Skeletal muscle tissue (tissue), 4 donors: Measurements from ENCODE around the gene ZNF554. TPM values are rescaled to one million over a fixed set of nuclear protein-coding genes. Genes with fewer than 3 reads are reported as not detected.

Experiments used
- H3K27ac ChIP-seq: one replicate; pipeline ENCODE4 v1.7.0; 2013; ENCODE audit warnings: mild to moderate bottlenecking, low read depth, low read length, inconsistent platforms
- H3K27me3 ChIP-seq, 3 donors: one replicate each; pipeline ENCODE4 v1.7.0; 2013; ENCODE audit warnings: low read length in 3 of 3; ENCODE audit not compliant: control insufficient read depth in 3 of 3, insufficient read depth in 3 of 3
- H3K36me3 ChIP-seq, 3 donors: one replicate each; pipeline ENCODE4 v1.7.0; 2013; ENCODE audit warnings: low read length in 3 of 3; ENCODE audit not compliant: control insufficient read depth in 3 of 3, insufficient read depth in 3 of 3
- H3K4me1 ChIP-seq, 3 donors: one replicate each; pipeline ENCODE4 v1.7.0; 2013; ENCODE audit warnings: low read length in 3 of 3, mild to moderate bottlenecking in 3 of 3; ENCODE audit not compliant: control insufficient read depth in 3 of 3, insufficient read depth in 3 of 3
- H3K4me3 ChIP-seq, 3 donors: one replicate each; pipeline ENCODE4 v1.7.0; 2013; ENCODE audit warnings: low read length in 3 of 3
- H3K9ac ChIP-seq, 3 donors: one replicate each; pipeline ENCODE4 v1.7.0; 2013; ENCODE audit warnings: low read length in 3 of 3, mild to moderate bottlenecking in 3 of 3, moderate library complexity in 2 of 3, low read depth in 1 of 3
- H3K9me3 ChIP-seq, 3 donors: one replicate each; pipeline ENCODE4 v1.7.0; 2013; ENCODE audit warnings: low read length in 3 of 3; ENCODE audit not compliant: control insufficient read depth in 3 of 3
- total RNA-seq: library from RNA; depleted of rRNA; stranded (reverse); fragments of >200 nt; gene quantifications from one replicate; pipeline ENCODE4 v1.2.3, GENCODE V29; 2014
- donor health status: Osteomylitis.

ZNF554 gene
- total RNA-seq, 1 donor from 2014 or later, result 8.4 TPM

DNA sequence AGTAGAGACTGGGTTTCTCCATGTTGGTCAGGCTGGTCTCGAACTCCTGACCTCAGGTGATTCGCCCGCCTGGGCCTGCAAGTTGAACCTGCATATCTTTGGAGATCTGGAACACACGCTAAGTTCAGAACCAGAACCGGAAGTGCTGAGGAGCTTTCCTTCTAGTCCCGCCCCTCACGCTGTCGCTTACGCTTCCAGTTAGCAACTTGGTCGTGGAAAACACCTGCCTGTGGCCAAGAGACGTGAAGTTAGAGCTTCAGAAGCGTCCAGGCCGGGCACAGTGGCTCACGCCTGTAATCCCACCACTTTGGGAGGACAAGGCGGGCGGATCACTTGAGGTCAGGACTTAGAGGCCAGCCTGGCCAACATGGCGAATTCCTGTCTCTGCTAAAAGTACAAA lies 66.1 kb downstream of the ZNF554 start:
- Histone ChIP-seq H3K4me1 (peaks cover 0 to 5% (median 0%) of the 10 kb centered on the region in 3 donors), H3K9ac (no peak overlapping the region), H3K36me3 (no peaks in the 10 kb centered on the region), H3K9me3 (no peaks in the 10 kb centered on the region), H3K27ac (no peak overlapping the region), H3K4me3 (no peak overlapping the region), H3K27me3 (peaks cover 0 to 2% (median 0%) of the 10 kb centered on the region in 3 donors)

Other genes starting within 250 kb of the ZNF554 start
- 1.6 TPM for gene GNG7, start 117.2 kb upstream of the ZNF554 start, total RNA-seq
- 1.6 TPM for gene DIRAS1, start 98.5 kb upstream of the ZNF554 start, total RNA-seq
- gene SLC39A3, start 79.9 kb upstream of the ZNF554 start, total RNA-seq, result 8.4 TPM
- 25.6 TPM for gene SGTA, start 36.6 kb upstream of the ZNF554 start, total RNA-seq
- gene THOP1, start 34.4 kb upstream of the ZNF554 start, total RNA-seq, result 34.4 TPM
- 15.7 TPM for gene ZNF555, start 21.6 kb downstream of the ZNF554 start, total RNA-seq
- 19.3 TPM for gene ZNF556, start 47.5 kb downstream of the ZNF554 start, total RNA-seq
- gene ZNF57, start 81.1 kb downstream of the ZNF554 start, total RNA-seq, result 4.2 TPM
- 8.4 TPM for gene ZNF77, start 125.1 kb downstream of the ZNF554 start, total RNA-seq
- gene TLE6, start 157.7 kb downstream of the ZNF554 start, total RNA-seq, result not detected
- gene TLE2, start 209.4 kb downstream of the ZNF554 start, total RNA-seq, result 9.4 TPM
- 98.1 TPM for gene TLE5, start 242.6 kb downstream of the ZNF554 start, total RNA-seq